ENCODE measurements around the gene MED13L. TPM values are rescaled to one million over a fixed set of nuclear protein-coding genes. Genes with fewer than 3 reads are reported as not detected.

Gene MED13L
- total and polyA plus RNA-seq, 2 of the 8 experiments (the other 6 are each of a cell fraction or from before 2014, with no cell fraction given), result 15.9 to 51.7 TPM

DNA sequence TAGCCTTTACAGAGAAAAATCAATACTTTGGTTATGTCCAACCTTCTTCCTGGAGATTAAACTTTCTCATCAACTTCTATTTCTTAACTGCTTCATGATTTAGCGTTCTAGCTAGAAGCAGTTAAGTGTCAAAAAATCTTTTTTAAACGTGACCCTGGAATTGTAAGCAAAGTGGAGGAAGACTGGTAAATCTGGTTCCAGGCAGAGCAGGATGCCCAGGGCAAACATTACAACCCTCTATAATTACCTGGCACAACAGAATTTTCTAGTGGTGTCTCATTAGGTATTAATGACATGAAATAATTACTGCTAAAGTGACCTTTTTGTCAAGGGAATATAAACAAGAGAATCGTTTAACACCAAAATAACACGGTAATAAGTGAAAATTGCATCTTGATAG is 320.8 kb downstream of the MED13L start:
- Histone ChIP-seq H3K4me3 (ENCODE audit: extremely low read depth in 1 of 4, insufficient read depth in 2 of 4, low read depth in 3 of 4, low read length in 4 of 4) (no peak overlapping the region), H2BK15ac (ENCODE audit: low read length) (no peak overlapping the region), H3K9ac (replicated peaks in 1 of 4; ENCODE audit: extremely low read depth in 1 of 4, low read depth in 3 of 4, low read length in 3 of 4) (no peak overlapping the region), H2BK20ac (ENCODE audit: low read length) (no peak overlapping the region), H3K79me2 (ENCODE audit: control insufficient read depth in 1 of 2, insufficient read depth in 2 of 2, low read length in 2 of 2) (no peaks in the 10 kb centered on the region), H3K23me2 (ENCODE audit: low read depth, low read length) (no peaks in the 10 kb centered on the region), H3K27ac (ENCODE audit: low read depth, low read length) (no peak overlapping the region), H2AK5ac (ENCODE audit: low read depth, low read length) (no peak overlapping the region), H3K4me2 (ENCODE audit: insufficient read depth in 1 of 2, low read depth in 2 of 2, low read length in 2 of 2) (no peak overlapping the region), H3K27me3 (replicated peaks in 1 of 4; ENCODE audit: control insufficient read depth in 3 of 4, extremely low read depth in 1 of 4, insufficient read depth in 3 of 4, low read length in 3 of 4) (no peaks in the 10 kb centered on the region), H2BK5ac (ENCODE audit: low read depth, low read length) (no peak overlapping the region), H3K18ac (ENCODE audit: extremely low read depth, low read length) (no peak overlapping the region), H3K36me3 (ENCODE audit: control insufficient read depth in 2 of 4, insufficient read depth in 4 of 4, low read length in 3 of 4) (peaks cover 5 to 16% (median 11%) of the 10 kb centered on the region in 4 experiments; a peak in 5 of 8 replicates), H3K23ac (ENCODE audit: insufficient read length) (no peak overlapping the region), H3K4me1 (replicated peaks in 1 of 4; ENCODE audit: control insufficient read depth in 3 of 4, insufficient read depth in 4 of 4, low read length in 3 of 4) (peaks cover 0 to 4% (median 2%) of the 10 kb centered on the region in 4 experiments; a peak in 4 of 7 replicates), H2AFZ (ENCODE audit: low read length) (no peak overlapping the region), H4K20me1 (replicated peaks in 1 of 2; ENCODE audit: control insufficient read depth in 1 of 2, insufficient read depth in 2 of 2, low read length in 2 of 2) (no peaks in the 10 kb centered on the region), H3K4ac (replicated peaks; ENCODE audit: insufficient read length, low read depth, low read length) (no peak overlapping the region), H2BK120ac (replicated peaks; ENCODE audit: low read depth, low read length) (no peak overlapping the region), H4K8ac (ENCODE audit: extremely low read depth, insufficient read depth, low read length) (no peak overlapping the region), H4K5ac (ENCODE audit: insufficient read length, low read depth, low read length) (no peak overlapping the region), H3K56ac (replicated peaks; ENCODE audit: insufficient read length, low read depth, low read length) (no peak overlapping the region), H3K14ac (ENCODE audit: insufficient read length) (no peak overlapping the region), H2BK12ac (ENCODE audit: low read depth, low read length) (no peak overlapping the region), H3K9me3 (ENCODE audit: insufficient read depth in 2 of 2, low read depth in 1 of 2, low read length in 1 of 2) (no peaks in the 10 kb centered on the region), H3K79me1 (ENCODE audit: low read depth, low read length) (no peaks in the 10 kb centered on the region), H4K91ac (replicated peaks; ENCODE audit: insufficient read length, low read length) (no peak overlapping the region)
- DNase-seq (ENCODE audit: low read depth in 1 of 2, low spot score in 2 of 2), result no peak
- ChIA-PET CTCF (ENCODE audit: partially characterized antibody) (interaction anchor here (1.1 to 1.5 kb wide), 4 partner anchors 10 to 61 kb away, joined by 3 read pairs; no protein-coding TSS in a partner anchor), POLR2A (ENCODE audit: partially characterized antibody) (no interaction called here)
- WGBS, 2 experiments (ENCODE audit: extremely low coverage in 1 of 2, insufficient coverage in 1 of 2, insufficient read length in 1 of 2, insufficient replicate concordance in 2 of 2, low coverage in 1 of 2, low lambda C conversion rate in 2 of 2, missing lambda C conversion rate in 1 of 2), result 89% methylated on average over 4 of the region's 4 CpGs; no CpG with 5 or more reads in 1 of the 2 experiments
- no peak for FAIRE-seq
- TF ChIP-seq SIX5 (IDR thresholded peaks at IDR 0.05; ENCODE audit: low read depth, low read length), result no peak
- TF ChIP-seq RNF2 (IDR thresholded peaks at IDR 0.05; ENCODE audit: borderline replicate concordance, low read depth, low read length, missing control alignments, poor library complexity, severe bottlenecking), result no peak
- TF ChIP-seq POLR2AphosphoS5 (IDR thresholded peaks at IDR 0.05; ENCODE audit: low read depth, low read length), result no peak
- TF ChIP-seq SAP30 (IDR thresholded peaks at IDR 0.05; ENCODE audit: insufficient read depth, insufficient replicate concordance, low read length), result no peak
- no peak for TF ChIP-seq SIN3A (conservative IDR thresholded peaks at IDR 0.05 in 1 of 2, IDR thresholded peaks at IDR 0.05 in 1 of 2; ENCODE audit: low read depth in 1 of 2, low read length in 2 of 2)
- TF ChIP-seq TCF12 (IDR thresholded peaks at IDR 0.05; ENCODE audit: low read depth, low read length), result no peak
- TF ChIP-seq SP2 (IDR thresholded peaks at IDR 0.05; ENCODE audit: low read length), result no peak
- TF ChIP-seq FOSL1 (IDR thresholded peaks at IDR 0.05; ENCODE audit: insufficient read depth, low read depth, low read length), result no peak
- TF ChIP-seq, protein P1, sequence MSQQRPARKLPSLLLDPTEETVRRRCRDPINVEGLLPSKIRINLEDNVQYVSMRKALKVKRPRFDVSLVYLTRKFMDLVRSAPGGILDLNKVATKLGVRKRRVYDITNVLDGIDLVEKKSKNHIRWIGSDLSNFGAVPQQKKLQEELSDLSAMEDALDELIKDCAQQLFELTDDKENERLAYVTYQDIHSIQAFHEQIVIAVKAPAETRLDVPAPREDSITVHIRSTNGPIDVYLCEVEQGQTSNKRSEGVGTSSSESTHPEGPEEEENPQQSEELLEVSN (IDR thresholded peaks at IDR 0.05), result no peak
- no peak for TF ChIP-seq SP1 (IDR thresholded peaks at IDR 0.05; ENCODE audit: low read depth, low read length)
- TF ChIP-seq SP4 (IDR thresholded peaks at IDR 0.05; ENCODE audit: low read length), result no peak
- no peak for TF ChIP-seq HDAC6 (IDR thresholded peaks at IDR 0.05; ENCODE audit: low read depth, low read length)
- TF ChIP-seq SRF (IDR thresholded peaks at IDR 0.05; ENCODE audit: low read depth, low read length), result no peak
- TF ChIP-seq TBP (IDR thresholded peaks at IDR 0.05; ENCODE audit: low read depth, low read length), result no peak
